Upper lobe of right lung (tissue), 1 donor: Measurements from ENCODE around the gene SDHA. TPM values are rescaled to one million over a fixed set of nuclear protein-coding genes. Genes with fewer than 3 reads are reported as not detected.

Source experiments
- ATAC-seq: fragments of 200-7000 bp; cut with Tn5 transposase; one replicate; pipeline ENCODE4 v1.9.1; 2020; ENCODE audit warnings: mild to moderate bottlenecking, moderate library complexity
- DNase-seq: peaks from one replicate; pipeline ENCODE4 v3.0.0-alpha.2; 2020
- H3K27ac ChIP-seq: fragments of 200-600 bp; one replicate; pipeline ENCODE4 v1.8.0; 2022
- H3K27me3 ChIP-seq: fragments of 200-600 bp; one replicate; pipeline ENCODE4 v1.8.0; 2022; ENCODE audit warnings: mild to moderate bottlenecking
- H3K36me3 ChIP-seq: fragments of 200-600 bp; one replicate; pipeline ENCODE4 v1.8.0; 2022
- H3K4me1 ChIP-seq: fragments of 200-600 bp; one replicate; pipeline ENCODE4 v1.8.0; 2022
- H3K4me3 ChIP-seq: fragments of 200-600 bp; one replicate; pipeline ENCODE4 v1.8.0; 2022; ENCODE audit warnings: mild to moderate bottlenecking
- H3K9me3 ChIP-seq: fragments of 200-600 bp; one replicate; pipeline ENCODE4 v1.8.0; 2022
- intact Hi-C: fragments of 100-400 bp; cut with DNase I; formaldehyde crosslinking; loops from one replicate; pipeline ENCODE4 v1.11.0; 2022
- total RNA-seq: library from RNA; stranded (reverse); fragmentation: NEBNext Ultra II Directional; extraction: Animal tissue kit (Norgen Biotek cat#: 25700); gene quantifications from one replicate; pipeline ENCODE4 v1.2.1, GENCODE V29; 2021
- TF ChIP-seq, protein P1 (sequence below): fragments of 200-600 bp; IDR thresholded peaks from one replicate; pipeline ENCODE4 v1.8.0; 2022; ENCODE audit warnings: antibody characterized with exemption
- donor health status: DM: no; HTN: yes; CAD: no; lungs with severe emphysema.

The SDHA gene
- total RNA-seq, 1 donor from 2014 or later, result 94.0 TPM

DNA sequence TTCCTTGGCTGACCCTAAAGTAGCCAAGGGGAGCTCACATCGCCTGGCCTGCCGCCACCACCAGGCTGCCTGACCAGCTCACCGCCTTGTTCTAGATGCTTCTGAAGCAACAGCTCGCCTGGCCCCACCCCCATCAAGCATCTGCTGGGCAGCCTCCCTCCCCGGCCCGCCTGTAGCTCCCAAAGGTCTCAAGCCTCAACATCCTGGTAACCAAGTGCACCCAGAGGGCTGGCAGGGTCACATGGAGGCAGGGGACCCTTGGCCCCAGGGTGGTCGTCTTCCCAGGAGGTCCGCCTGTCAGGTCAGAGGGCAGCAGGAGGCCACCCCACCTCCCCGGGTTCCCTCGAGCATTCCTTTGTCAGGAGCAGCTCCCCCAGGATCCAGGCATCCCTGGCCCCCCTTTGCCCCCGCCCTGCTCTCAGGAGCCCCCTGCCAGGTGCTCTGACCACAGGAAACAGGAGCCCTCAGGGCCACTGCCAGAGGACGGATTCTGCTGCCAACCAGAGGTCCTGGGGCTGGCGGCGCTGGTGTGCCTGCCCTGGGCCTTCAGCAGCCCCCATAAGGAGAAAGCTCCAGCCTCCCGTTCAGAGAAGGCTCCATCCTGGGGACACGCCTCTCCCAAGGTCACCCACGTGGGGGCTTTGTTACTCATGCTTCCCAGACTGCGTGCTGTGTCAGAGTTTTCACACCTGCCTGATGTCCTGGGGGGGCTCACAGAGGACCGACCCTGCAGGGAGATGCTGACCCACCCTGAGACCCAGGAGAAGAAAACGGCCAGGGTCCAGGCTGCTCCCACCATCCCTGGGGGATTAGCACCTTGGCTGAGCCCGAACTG is 30.3 kb upstream of the SDHA start:
- TF ChIP-seq, protein P1, sequence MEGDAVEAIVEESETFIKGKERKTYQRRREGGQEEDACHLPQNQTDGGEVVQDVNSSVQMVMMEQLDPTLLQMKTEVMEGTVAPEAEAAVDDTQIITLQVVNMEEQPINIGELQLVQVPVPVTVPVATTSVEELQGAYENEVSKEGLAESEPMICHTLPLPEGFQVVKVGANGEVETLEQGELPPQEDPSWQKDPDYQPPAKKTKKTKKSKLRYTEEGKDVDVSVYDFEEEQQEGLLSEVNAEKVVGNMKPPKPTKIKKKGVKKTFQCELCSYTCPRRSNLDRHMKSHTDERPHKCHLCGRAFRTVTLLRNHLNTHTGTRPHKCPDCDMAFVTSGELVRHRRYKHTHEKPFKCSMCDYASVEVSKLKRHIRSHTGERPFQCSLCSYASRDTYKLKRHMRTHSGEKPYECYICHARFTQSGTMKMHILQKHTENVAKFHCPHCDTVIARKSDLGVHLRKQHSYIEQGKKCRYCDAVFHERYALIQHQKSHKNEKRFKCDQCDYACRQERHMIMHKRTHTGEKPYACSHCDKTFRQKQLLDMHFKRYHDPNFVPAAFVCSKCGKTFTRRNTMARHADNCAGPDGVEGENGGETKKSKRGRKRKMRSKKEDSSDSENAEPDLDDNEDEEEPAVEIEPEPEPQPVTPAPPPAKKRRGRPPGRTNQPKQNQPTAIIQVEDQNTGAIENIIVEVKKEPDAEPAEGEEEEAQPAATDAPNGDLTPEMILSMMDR, result no peak
- intact Hi-C loops, result no loop called here
- H3K27ac ChIP-seq, result no peak overlapping the region
- no peaks in the 10 kb centered on the region for H3K9me3 ChIP-seq
- H3K4me1 ChIP-seq, result peaks cover 9% of the 10 kb centered on the region
- ATAC-seq, result no peak
- H3K4me3 ChIP-seq, result no peak overlapping the region
- peaks cover 8% of the 10 kb centered on the region for H3K27me3 ChIP-seq
- no peak for DNase-seq
- H3K36me3 ChIP-seq, result no peaks in the 10 kb centered on the region

DNA sequence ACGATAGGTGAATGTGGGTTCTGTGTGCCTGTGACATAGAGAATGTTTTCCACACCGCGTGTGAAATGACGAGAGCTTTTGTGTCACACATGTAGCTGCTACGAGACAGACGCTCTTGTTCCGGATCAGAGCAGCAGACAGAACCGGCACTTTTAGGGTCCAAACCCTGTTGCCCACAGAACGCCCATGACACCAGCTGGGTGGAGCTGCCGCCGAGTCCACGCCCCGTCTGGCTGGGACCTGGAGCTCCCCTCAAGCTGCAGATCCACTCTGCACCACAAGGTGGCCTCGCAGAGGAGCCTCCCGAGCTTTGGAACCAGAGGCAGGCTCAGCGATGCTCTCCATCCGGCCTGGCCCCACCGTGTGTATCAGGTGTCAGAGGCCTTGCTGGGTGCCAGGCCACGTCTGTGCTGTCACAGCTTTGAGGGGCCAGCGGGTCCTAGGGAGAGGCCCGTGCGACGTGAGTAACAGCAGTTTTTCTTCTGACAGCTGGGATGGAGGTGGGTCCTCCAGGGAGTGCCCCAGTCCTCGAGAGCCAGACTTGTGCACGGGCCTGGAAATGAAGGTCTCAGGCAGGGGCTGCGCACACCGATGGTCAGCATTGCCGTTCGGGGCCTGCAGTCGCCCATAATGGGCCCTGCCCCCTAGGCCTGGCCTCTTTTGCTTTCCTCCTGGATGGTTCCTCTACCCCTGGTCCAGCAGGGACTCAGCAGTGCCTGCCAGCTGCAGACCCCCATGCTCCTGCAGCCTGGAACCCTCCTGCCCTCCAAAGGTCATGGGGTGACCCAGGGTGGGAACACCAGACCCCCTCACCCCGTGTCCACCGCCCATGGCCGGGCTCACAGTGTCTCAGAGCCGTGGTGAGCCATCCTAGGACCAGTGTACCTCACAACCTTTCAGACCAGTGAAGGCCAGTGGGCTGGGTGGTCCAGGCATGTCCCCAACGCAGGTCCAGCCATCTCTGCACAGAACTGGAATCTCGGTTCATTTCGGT is 29.3 kb upstream of the SDHA start:
- H3K4me3 ChIP-seq, result no peak overlapping the region
- intact Hi-C loops, result no loop called here
- no peaks in the 10 kb centered on the region for H3K36me3 ChIP-seq
- peaks cover 4% of the 10 kb centered on the region for H3K4me1 ChIP-seq
- peak; percentile 93 for ATAC-seq
- TF ChIP-seq, protein P1, result peak; percentile 99
- no peaks in the 10 kb centered on the region for H3K9me3 ChIP-seq
- peaks cover 8% of the 10 kb centered on the region for H3K27me3 ChIP-seq
- peak; percentile 94 for DNase-seq
- H3K27ac ChIP-seq, result no peak overlapping the region

DNA sequence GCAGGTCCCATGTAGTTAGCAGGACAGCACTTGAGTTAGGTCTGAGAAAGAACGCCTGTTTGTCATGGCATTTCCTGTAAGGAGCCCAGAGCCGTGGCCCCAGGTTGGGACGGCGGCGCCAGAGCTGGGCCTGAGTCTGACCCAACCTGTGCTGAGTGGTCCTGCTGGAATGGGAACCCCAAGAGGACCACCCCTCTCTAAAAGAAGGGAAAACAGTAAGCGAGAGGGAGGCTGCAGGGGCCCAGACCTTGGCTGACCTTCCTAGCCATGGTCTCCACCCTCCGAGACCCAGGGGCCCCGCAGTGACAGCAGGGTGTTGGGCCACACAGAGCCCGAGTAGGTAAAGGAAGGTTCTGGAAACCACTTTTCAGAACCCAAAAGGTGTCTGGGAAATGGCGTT is 28.6 kb upstream of the SDHA start:
- TF ChIP-seq, protein P1, result no peak
- intact Hi-C loops, result no loop called here
- H3K27ac ChIP-seq, result no peak overlapping the region
- H3K27me3 ChIP-seq, result peaks cover 8% of the 10 kb centered on the region
- no peak for ATAC-seq
- H3K9me3 ChIP-seq, result no peaks in the 10 kb centered on the region
- H3K36me3 ChIP-seq, result no peaks in the 10 kb centered on the region
- no peak for DNase-seq
- H3K4me1 ChIP-seq, result peaks cover 4% of the 10 kb centered on the region
- H3K4me3 ChIP-seq, result no peak overlapping the region

DNA sequence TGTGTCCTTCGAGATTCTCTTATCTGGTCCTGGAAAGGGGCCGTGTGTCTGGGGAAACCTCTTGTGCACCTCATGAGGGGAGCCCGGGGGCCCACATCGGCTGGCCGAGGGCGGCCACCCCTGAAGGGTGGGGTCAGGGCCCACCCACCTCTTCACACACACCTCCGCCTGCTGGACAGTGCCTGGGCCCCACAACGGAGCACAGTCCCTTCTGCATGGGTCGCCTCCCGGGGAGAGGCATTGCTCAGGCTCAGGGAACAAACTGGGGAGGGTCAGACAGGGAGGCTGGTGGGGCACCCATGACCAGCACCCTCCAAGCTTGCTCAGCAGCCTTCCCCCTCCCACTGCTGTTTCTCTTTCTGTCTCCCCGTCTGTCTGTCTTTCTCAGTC is 28.1 kb upstream of the SDHA start:
- Histone ChIP-seq H3K27me3 (peaks cover 8% of the 10 kb centered on the region), H3K36me3 (no peaks in the 10 kb centered on the region), H3K27ac (no peak overlapping the region), H3K9me3 (no peaks in the 10 kb centered on the region), H3K4me1 (peaks cover 4% of the 10 kb centered on the region), H3K4me3 (no peak overlapping the region)
- ATAC-seq, result no peak
- intact Hi-C loops, result no loop called here
- TF ChIP-seq, protein P1, result no peak
- DNase-seq, result no peak

DNA sequence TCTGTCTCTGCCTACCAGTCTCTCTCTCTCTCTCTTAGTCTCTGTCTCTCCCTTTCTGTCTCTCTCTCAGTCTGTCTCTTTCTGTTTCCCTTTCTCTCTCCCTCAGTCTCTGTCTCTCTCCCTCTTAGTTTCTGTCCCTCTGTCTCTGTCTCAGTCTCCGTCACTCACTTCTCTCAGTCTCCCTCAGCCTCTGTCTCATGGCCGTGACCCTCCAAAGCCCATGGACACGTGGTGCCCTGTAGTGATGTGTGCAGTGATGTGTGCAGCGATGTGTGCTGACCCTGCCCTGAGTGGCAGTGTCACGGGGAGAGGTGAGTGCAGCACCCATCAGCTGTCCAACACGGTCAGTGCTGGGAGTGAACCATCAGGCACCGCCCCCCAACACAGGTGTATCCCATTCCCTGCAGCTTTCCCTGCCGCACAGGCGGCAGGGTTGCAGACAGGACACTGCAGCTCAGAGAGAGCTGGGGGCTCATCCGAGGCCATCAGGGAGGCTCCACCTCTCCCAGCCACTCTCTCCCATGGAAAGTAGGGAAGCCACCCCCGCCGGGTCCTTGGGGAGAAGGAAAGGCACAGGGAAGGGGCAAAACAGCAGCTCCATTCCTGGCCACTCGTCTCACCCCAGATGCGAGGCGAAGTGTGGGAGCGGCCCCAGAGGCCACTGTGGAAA is 27.6 kb upstream of the SDHA start:
- Histone ChIP-seq H3K9me3 (no peaks in the 10 kb centered on the region), H3K27ac (no peak overlapping the region), H3K4me3 (no peak overlapping the region), H3K36me3 (no peaks in the 10 kb centered on the region), H3K27me3 (peaks cover 8% of the 10 kb centered on the region), H3K4me1 (peaks cover 4% of the 10 kb centered on the region)
- no peak for ATAC-seq
- TF ChIP-seq, protein P1, result no peak
- intact Hi-C loops, result no loop called here
- peak; percentile 58 for DNase-seq
